Hepatocyte (in vitro differentiated cells): Measurements from ENCODE around the gene AGAP1.

ENCODE experiments used
- CTCF ChIP-seq: fragments of 200-600 bp; sonication (generic); IDR thresholded peaks from 2 replicates; pipeline ENCODE4 v1.5.1; 2016; ENCODE audit warnings: antibody characterized with exemption, mild to moderate bottlenecking; ENCODE audit not compliant: poor library complexity
- EZH2 ChIP-seq: fragments of 200-600 bp; sonication (generic); IDR thresholded peaks from 2 replicates; pipeline ENCODE4 v1.6.1; 2016; ENCODE audit warnings: antibody characterized with exemption, mild to moderate bottlenecking, borderline replicate concordance
- EZH2phosphoT487 ChIP-seq: fragments of 200-600 bp; sonication (generic); IDR thresholded peaks from one replicate; pipeline ENCODE4 v1.6.1; 2018; ENCODE audit warnings: antibody characterized with exemption, mild to moderate bottlenecking, low read depth, moderate library complexity; ENCODE audit not compliant: unreplicated experiment, severe bottlenecking

GRCh38 chr2:235719146-235719942 lies 225.5 kb downstream of the AGAP1 start:
- no peak for TF ChIP-seq CTCF
- no peak for TF ChIP-seq EZH2
- no peak for TF ChIP-seq EZH2phosphoT487
